ENCODE measurements around the gene EIF4G3. TPM values are rescaled to one million over a fixed set of nuclear protein-coding genes. Genes with fewer than 3 reads are reported as not detected.

The EIF4G3 gene
- total and polyA plus RNA-seq, 10 of the 15 experiments (the other 5 are each of a cell fraction or from before 2014, with no cell fraction given), result 7.4 to 45.1 (median 29.1) TPM

- TF ChIP-seq IRF5 (IDR thresholded peaks at IDR 0.05; ENCODE audit: borderline replicate concordance) (no peak), KDM1A (IDR thresholded peaks at IDR 0.05; ENCODE audit: borderline replicate concordance) (no peak), EGR1 (IDR thresholded peaks at IDR 0.05; ENCODE audit: borderline replicate concordance in 1 of 2, low read depth in 2 of 2, low read length in 2 of 2) (no peak), PAX8 (IDR thresholded peaks at IDR 0.05) (no peak), FOS (IDR thresholded peaks at IDR 0.05; ENCODE audit: borderline replicate concordance, extremely low read depth, insufficient read length) (no peak), CUX1 (IDR thresholded peaks at IDR 0.05; ENCODE audit: insufficient replicate concordance, low read depth, low read length) (no peak)
Observed at GRCh38 chr1:20980051-20980450, 196.6 kb downstream of the EIF4G3 start (continued).

- POLR2A ChIA-PET, result no interaction called here
- Histone ChIP-seq H3K4me3 (no peak overlapping the region), H3K27me3 (replicated peaks in 1 of 2; ENCODE audit: control insufficient read depth in 2 of 2, insufficient read depth in 2 of 2, low read length in 1 of 2) (no peaks in the 10 kb centered on the region), H4K20me1 (ENCODE audit: control insufficient read depth, insufficient read depth) (no peaks in the 10 kb centered on the region), H3K9me3 (replicated peaks; ENCODE audit: control insufficient read depth, insufficient read depth, low read length) (no peaks in the 10 kb centered on the region), H3K4me2 (ENCODE audit: control insufficient read depth, insufficient read depth) (no peak overlapping the region), H3K36me3 (ENCODE audit: control insufficient read depth in 2 of 2, insufficient read depth in 2 of 2, low read length in 1 of 2) (no peaks in the 10 kb centered on the region), H3K9ac (ENCODE audit: control insufficient read depth, insufficient read depth, low read length) (no peak overlapping the region), H3K79me2 (ENCODE audit: control insufficient read depth, insufficient read depth, low read length) (no peaks in the 10 kb centered on the region), H3K4me1 (ENCODE audit: control insufficient read depth, insufficient read depth, low read length) (no peaks in the 10 kb centered on the region), H3K27ac (ENCODE audit: control insufficient read depth, insufficient read depth) (no peak overlapping the region), H2AFZ (ENCODE audit: control insufficient read depth, low read depth, low read length) (no peak overlapping the region)
- in situ Hi-C loops (cut with MboI), result no loop called here
- RAD21 ChIA-PET (ENCODE audit: unreplicated experiment), result no interaction called here
- 100% methylated on average over 2 of the region's 2 CpGs for WGBS (ENCODE audit: insufficient coverage, insufficient replicate concordance, low lambda C conversion rate, missing lambda C conversion rate)
- no TSS peak for BruUV-seq (replicated peaks)
- no peak for DNase-seq (ENCODE audit: low read depth, low spot score)
- SMC1A ChIA-PET (ENCODE audit: uncharacterized antibody, unreplicated experiment), result no interaction called here
- TF ChIP-seq E2F4 (IDR thresholded peaks at IDR 0.05; ENCODE audit: low read depth, low read length), result no peak
- no peak for TF ChIP-seq RAD21 (IDR thresholded peaks at IDR 0.05; ENCODE audit: insufficient read depth, low read depth, low read length)
- TF ChIP-seq NFXL1 (IDR thresholded peaks at IDR 0.05; ENCODE audit: borderline replicate concordance), result no peak
- CTCF ChIA-PET, result interaction anchor here (4.7 kb wide), 1 partner anchor 217 kb away, joined by 98 read pairs; no protein-coding TSS in a partner anchor
- FAIRE-seq, result no peak
- no peak for ATAC-seq
- intact Hi-C loops (cut with micrococcal nuclease; ENCODE audit: unreplicated experiment), result no loop called here
Observed at GRCh38 chr1:20978413-20978812, 198.3 kb downstream of the EIF4G3 start.

Measured in GM12878 (cell line).